ENCODE measurements around the gene MYOZ3. TPM values are rescaled to one million over a fixed set of nuclear protein-coding genes. Genes with fewer than 3 reads are reported as not detected.
A peak's percentile ranks its signal among the peaks of the same experiment; 100 is the strongest.

The MYOZ3 gene
- total RNA-seq, 1 experiment from 2014 or later: not detected

DNA sequence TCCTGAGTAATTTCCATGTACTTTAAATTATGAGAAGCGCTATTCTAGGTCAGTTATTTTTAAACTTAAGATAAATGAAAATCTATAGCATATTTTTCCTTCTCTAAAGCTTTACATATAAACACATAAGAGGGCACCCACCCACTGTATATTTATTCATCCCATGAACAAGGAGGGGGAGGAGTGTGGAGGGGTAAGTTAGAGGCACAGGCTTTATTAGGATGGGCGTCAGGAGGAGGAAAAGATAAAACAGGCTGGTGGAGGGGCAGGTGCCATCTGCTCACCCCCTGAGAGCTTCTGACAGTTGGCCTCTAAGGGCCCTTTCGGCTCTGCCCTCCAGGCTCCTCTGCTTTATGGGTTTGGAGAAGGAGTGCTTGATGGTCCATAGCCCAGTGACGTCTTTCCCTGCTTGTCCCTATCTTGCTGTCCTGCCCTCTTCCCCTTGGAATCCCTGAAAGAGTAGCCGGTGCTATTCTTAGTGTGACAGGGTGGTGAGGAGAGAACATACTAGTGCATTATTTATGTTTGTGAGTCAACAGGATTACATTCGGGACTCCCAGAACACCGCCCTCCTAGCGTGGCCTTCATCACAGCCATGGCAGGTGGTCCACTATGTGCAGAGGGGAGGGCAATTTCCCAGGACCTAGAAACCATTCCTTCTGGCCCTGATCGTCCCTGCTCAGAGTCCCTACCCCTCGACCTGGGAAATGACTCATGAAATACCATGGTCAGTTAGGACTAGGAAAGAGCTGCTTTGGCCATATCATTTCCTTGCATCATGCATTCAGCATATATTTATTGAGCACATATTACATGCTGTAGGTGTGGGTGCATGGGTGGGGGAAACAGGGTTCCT lies 28.5 kb upstream of the MYOZ3 start:
- ChIA-PET CTCF (no interaction called here), POLR2A (ENCODE audit: unreplicated experiment) (no interaction called here)
- peaks cover 34% of the 10 kb centered on the region; the same call in 1 of the 2 replicates for H3F3A ChIP-seq (ENCODE audit: insufficient read depth, low read depth)
- H3K9me3 ChIP-seq (ENCODE audit: insufficient read depth, low read depth): no peaks in the 10 kb centered on the region
- intact Hi-C loops (cut with micrococcal nuclease; ENCODE audit: unreplicated experiment): loop anchor here (10.0 kb wide), 1 partner anchor 452 kb away; the partner anchor contains the start of gene TNIP1
- H2AFZ ChIP-seq: no peak overlapping the region
- no peaks in the 10 kb centered on the region for H3K27me3 ChIP-seq (ENCODE audit: insufficient read depth, low read depth)
- H3K27ac ChIP-seq: no peak overlapping the region
- H3K4me1 ChIP-seq (replicated peaks; ENCODE audit: insufficient read depth): peaks cover 18% of the 10 kb centered on the region
- no peaks in the 10 kb centered on the region for H3K36me3 ChIP-seq (ENCODE audit: low read depth)
- H3K4me3 ChIP-seq: no peak overlapping the region
- no TSS peak for BruUV-seq (replicated peaks)
- no peak for DNase-seq
- H3K79me2 ChIP-seq (ENCODE audit: low read depth): no peaks in the 10 kb centered on the region
- H3K4me2 ChIP-seq: no peak overlapping the region
- no peaks in the 10 kb centered on the region for H3K9me2 ChIP-seq (ENCODE audit: insufficient read depth)
- TF ChIP-seq CTCF (conservative IDR thresholded peaks at IDR 0.05): no peak
- TF ChIP-seq EZH2 (IDR thresholded peaks at IDR 0.05; ENCODE audit: low read depth): no peak
- no peaks in the 10 kb centered on the region for H4K20me1 ChIP-seq (ENCODE audit: insufficient read depth)

- TF ChIP-seq EZH2 (IDR thresholded peaks at IDR 0.05; ENCODE audit: low read depth) (no peak), CTCF (conservative IDR thresholded peaks at IDR 0.05) (no peak)
- no TSS peak for BruUV-seq (replicated peaks)
- no peaks in the 10 kb centered on the region for H3K79me2 ChIP-seq (ENCODE audit: low read depth)
- no peak overlapping the region for H3K27ac ChIP-seq
- no peaks in the 10 kb centered on the region for H3K36me3 ChIP-seq (ENCODE audit: low read depth)
- H2AFZ ChIP-seq: no peak overlapping the region
- H3K4me2 ChIP-seq: no peak overlapping the region
- H3K27me3 ChIP-seq (ENCODE audit: insufficient read depth, low read depth): no peaks in the 10 kb centered on the region
- H3K4me3 ChIP-seq: no peak overlapping the region
- H3K9me2 ChIP-seq (ENCODE audit: insufficient read depth): no peaks in the 10 kb centered on the region
- no peaks in the 10 kb centered on the region for H3K9me3 ChIP-seq (ENCODE audit: insufficient read depth, low read depth)
- H3K4me1 ChIP-seq (replicated peaks; ENCODE audit: insufficient read depth): peaks cover 26% of the 10 kb centered on the region
- ChIA-PET CTCF (no interaction called here), POLR2A (ENCODE audit: unreplicated experiment) (no interaction called here)
- no peak for DNase-seq
- H4K20me1 ChIP-seq (ENCODE audit: insufficient read depth): no peaks in the 10 kb centered on the region
- intact Hi-C loops (cut with micrococcal nuclease; ENCODE audit: unreplicated experiment): loop anchor here (10.0 kb wide), 1 partner anchor 451 kb away; the partner anchor contains the start of gene TNIP1
- peaks cover 35% of the 10 kb centered on the region; the same call in 1 of the 2 replicates for H3F3A ChIP-seq (ENCODE audit: insufficient read depth, low read depth)
Observed at GRCh38 chr5:150633429-150633828, 27.6 kb upstream of the MYOZ3 start.

GRCh38 chr5:150636391-150637244 lies 24.4 kb upstream of the MYOZ3 start:
- POLR2A ChIA-PET (ENCODE audit: unreplicated experiment): no interaction called here
- Histone ChIP-seq H3K27ac (peak overlapping the region; percentile 48), H3K4me1 (replicated peaks; ENCODE audit: insufficient read depth) (peaks cover 55% of the 10 kb centered on the region), H3K9me2 (ENCODE audit: insufficient read depth) (no peaks in the 10 kb centered on the region), H3K36me3 (ENCODE audit: low read depth) (no peaks in the 10 kb centered on the region), H3F3A (ENCODE audit: insufficient read depth, low read depth) (peaks cover 48% of the 10 kb centered on the region), H4K20me1 (ENCODE audit: insufficient read depth) (no peaks in the 10 kb centered on the region), H2AFZ (no peak overlapping the region), H3K79me2 (ENCODE audit: low read depth) (no peaks in the 10 kb centered on the region), H3K27me3 (ENCODE audit: insufficient read depth, low read depth) (no peaks in the 10 kb centered on the region), H3K4me2 (peak overlapping the region; percentile 61), H3K9me3 (ENCODE audit: insufficient read depth, low read depth) (no peaks in the 10 kb centered on the region), H3K4me3 (no peak overlapping the region)
- peak; percentile 72 to 80 for DNase-seq
- TF ChIP-seq CTCF (conservative IDR thresholded peaks at IDR 0.05) (no peak), EZH2 (IDR thresholded peaks at IDR 0.05; ENCODE audit: low read depth) (no peak)
- CTCF ChIA-PET: interaction anchor here (0.9 kb wide), 1 partner anchor 76 kb away, joined by 3 read pairs; no protein-coding TSS in a partner anchor
- no TSS peak for BruUV-seq (replicated peaks)
- intact Hi-C loops (cut with micrococcal nuclease; ENCODE audit: unreplicated experiment): loop anchor here (2.0 to 10.0 kb wide), 2 partner anchors 20 to 448 kb away; partner anchors contain the start of gene TNIP1
